Thymus (tissue), 11 donors: ENCODE measurements around the gene DMPK. TPM values are rescaled to one million over a fixed set of nuclear protein-coding genes. Genes with fewer than 3 reads are reported as not detected.

ENCODE experiments used
- DNase-seq, 9 donors: peaks; one replicate each; pipeline ENCODE4 v3.0.0-alpha.2; 2013; ENCODE audit warnings: low spot score in 9 of 9, low read depth in 6 of 9, missing footprints in 1 of 9
- H3K27ac ChIP-seq, 2 donors: one replicate each; pipeline ENCODE4 v1.5.1; 2013; ENCODE audit warnings: control low read depth in 1 of 2, low read depth in 1 of 2, low read length in 1 of 2, mild to moderate bottlenecking in 1 of 2, moderate library complexity in 1 of 2
- H3K27me3 ChIP-seq, 2 donors: one replicate each; pipeline ENCODE4 v1.5.1; 2013; ENCODE audit warnings: low read length in 1 of 2; ENCODE audit not compliant: control insufficient read depth in 2 of 2, insufficient read depth in 1 of 2
- H3K36me3 ChIP-seq, 2 donors: one replicate each; pipeline ENCODE4 v1.5.1; 2013; ENCODE audit warnings: low read length in 1 of 2, mild to moderate bottlenecking in 1 of 2, moderate library complexity in 1 of 2; ENCODE audit not compliant: control insufficient read depth in 2 of 2, insufficient read depth in 2 of 2
- H3K4me1 ChIP-seq, 2 donors: one replicate each; pipeline ENCODE4 v1.5.1; 2013; ENCODE audit warnings: low read length in 2 of 2; ENCODE audit not compliant: control insufficient read depth in 2 of 2, insufficient read depth in 2 of 2
- H3K4me3 ChIP-seq, 2 donors: one replicate each; pipeline ENCODE4 v1.5.1; 2013; ENCODE audit warnings: low read length in 2 of 2, control low read depth in 1 of 2, mild to moderate bottlenecking in 1 of 2
- H3K9me3 ChIP-seq, 2 donors: one replicate each; pipeline ENCODE4 v1.5.1; 2013; ENCODE audit warnings: low read length in 1 of 2, mild to moderate bottlenecking in 1 of 2; ENCODE audit not compliant: control insufficient read depth in 2 of 2, insufficient read depth in 1 of 2
- WGBS: extraction: QIAGEN DNeasy Blood & Tissue Kit; methylation state at CpG from one replicate; pipeline ENCODE4 v1.1.7; 2013; 5-methylcytosine and 5-hydroxymethylcytosine counted together
- polyA plus RNA-seq: library from polyadenylated mRNA; stranded (reverse); fragments of 200-250 nt; gene quantifications from one replicate; pipeline ENCODE4 v1.2.3, GENCODE V29; 2013
- total RNA-seq: library from RNA; stranded (reverse); fragments of 120-200 nt; gene quantifications from one replicate; pipeline ENCODE4 v1.2.4, GENCODE V29; 2013
- donor health status: healthy.

DMPK gene
- total and polyA plus RNA-seq, 2 donors = 3.9 to 59.4 TPM

DNA sequence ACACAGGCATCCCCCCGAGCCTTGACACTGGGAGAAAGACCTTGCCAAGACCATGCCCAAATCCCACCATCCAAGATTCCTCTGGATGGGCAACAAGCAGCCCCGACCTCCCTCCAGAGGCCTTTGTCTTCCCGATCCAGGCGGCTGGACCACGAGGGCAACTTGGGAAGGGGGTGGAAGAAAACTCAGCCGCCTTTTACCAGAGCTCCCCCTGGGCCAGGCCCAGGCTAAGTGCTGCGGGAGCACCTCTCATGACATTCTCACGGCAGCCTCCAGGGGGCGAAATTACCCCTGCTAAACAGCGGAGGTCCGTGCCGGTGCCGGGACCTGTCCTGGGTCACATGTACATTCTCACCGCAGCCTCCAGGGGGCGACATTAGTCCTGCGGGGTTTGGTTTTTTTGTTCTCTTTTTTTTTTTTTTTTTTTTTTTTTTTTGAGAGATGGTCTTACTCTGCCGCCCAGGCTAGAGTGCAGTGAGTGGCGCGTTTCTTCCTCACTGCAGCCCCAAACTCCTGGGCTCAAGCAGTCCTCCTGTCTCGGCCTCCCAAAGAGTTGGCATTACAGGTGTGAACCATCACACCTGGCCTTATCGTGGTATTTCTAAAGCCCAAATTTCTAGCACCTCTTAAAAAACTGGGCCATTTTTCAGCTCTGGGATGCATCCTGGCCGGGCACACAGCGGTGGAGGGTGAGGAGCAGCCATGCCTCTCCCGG is 34.9 kb upstream of the DMPK start:
- 21% methylated on average over 24 of the region's 24 CpGs for WGBS
- H3K4me3 ChIP-seq = no peak overlapping the region
- no peaks in the 10 kb centered on the region for H3K9me3 ChIP-seq
- peaks cover 19 to 29% of the 10 kb centered on the region in 2 donors for H3K36me3 ChIP-seq
- peaks cover 2 to 26% of the 10 kb centered on the region in 2 donors for H3K27me3 ChIP-seq
- DNase-seq = peak; percentile 85 to 98 (median 92)
- H3K4me1 ChIP-seq = peaks cover 0 to 23% of the 10 kb centered on the region in 2 donors
- no peak overlapping the region for H3K27ac ChIP-seq

DNA sequence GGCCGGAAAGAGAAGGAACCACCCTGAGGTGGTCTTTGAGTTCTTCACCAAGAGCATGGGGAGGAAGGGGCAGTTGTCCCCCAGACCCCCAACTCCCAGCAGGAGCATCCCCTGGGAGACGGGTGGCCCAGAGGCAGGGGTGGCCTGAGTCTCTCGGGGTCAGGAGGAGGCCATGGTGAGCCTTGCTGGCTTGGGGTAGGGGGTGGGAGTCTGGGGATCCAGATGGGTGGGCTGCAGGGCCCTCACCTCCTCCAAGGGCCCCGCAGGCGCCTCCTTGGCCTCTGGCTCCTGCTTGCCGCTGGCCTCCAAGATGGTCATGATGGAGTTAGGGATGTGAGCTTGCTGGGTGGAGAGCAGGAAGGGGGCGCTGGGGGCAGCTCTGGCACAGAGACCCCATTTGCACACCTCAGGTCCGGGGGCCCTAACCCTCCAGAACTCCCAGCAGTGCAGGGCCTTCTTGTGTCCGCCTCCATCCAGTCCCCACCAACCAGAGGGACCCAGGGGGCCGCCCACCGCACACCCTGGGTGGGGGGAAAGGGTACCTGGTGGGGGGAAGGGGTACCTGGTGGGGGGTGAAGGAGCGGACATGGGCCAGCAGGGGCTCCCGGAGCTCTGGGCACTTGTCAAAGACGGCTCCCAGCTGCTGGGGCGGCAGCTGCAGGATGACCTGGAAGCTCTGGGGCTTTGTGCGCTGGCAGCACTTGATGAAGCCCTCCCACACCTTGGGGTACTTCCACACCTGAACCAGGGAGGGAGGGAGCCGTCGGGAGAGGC is 34.1 kb upstream of the DMPK start:
- H3K4me1 ChIP-seq = peaks cover 0 to 23% of the 10 kb centered on the region in 2 donors
- WGBS = 91% methylated on average over 18 of the region's 18 CpGs
- no peak overlapping the region for H3K27ac ChIP-seq
- H3K27me3 ChIP-seq = peaks cover 2 to 26% of the 10 kb centered on the region in 2 donors
- H3K36me3 ChIP-seq = peaks cover 14 to 25% of the 10 kb centered on the region in 2 donors
- H3K4me3 ChIP-seq = no peak overlapping the region
- H3K9me3 ChIP-seq = no peaks in the 10 kb centered on the region
- no peak for DNase-seq

DNA sequence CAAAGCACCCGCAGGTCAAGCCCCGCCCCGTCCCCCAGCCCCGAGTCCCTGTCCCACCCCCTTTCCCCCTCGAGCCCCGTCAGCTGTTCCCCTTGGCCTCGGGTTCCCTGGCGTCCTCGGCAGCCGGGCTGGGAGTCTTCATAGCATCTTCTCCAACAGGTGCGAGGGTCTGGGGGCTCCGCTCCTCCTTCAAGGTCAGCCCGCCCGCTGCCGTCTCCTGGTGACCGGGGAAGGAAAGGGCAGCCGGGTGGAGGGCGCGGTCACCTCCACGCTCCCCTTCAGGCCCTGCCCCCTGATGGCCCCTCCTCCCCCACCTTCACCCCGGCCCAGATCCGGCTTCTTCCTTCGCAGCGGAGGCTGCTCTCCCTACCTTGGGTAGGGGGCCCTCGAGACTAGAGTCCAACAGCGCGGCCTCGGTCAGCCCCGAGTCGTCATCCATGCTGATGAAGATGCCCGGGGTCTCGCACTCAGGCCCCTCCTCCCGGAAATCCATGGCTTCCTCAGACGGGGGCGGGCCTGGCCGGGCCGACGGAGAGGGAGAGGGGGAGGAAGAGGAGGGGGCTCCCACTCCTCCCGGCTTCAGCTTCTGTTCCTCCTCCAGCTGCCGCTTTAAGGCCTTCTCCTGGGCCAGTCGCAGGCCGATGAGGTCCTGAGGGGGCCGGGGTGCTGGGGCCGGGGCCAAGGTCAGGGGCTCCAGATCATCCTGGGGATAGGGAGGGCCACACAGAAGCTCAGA is 33.4 kb upstream of the DMPK start:
- Histone ChIP-seq H3K27ac (no peak overlapping the region), H3K27me3 (peaks cover 2 to 26% of the 10 kb centered on the region in 2 donors), H3K36me3 (peaks cover 6 to 19% of the 10 kb centered on the region in 2 donors), H3K9me3 (no peaks in the 10 kb centered on the region), H3K4me1 (peaks cover 0 to 23% of the 10 kb centered on the region in 2 donors), H3K4me3 (peak overlapping the region; percentile 24 to 46)
- DNase-seq = peak in 1 of 9 donors; percentile 39
- WGBS = 7% methylated on average over 44 of the region's 44 CpGs

DNA sequence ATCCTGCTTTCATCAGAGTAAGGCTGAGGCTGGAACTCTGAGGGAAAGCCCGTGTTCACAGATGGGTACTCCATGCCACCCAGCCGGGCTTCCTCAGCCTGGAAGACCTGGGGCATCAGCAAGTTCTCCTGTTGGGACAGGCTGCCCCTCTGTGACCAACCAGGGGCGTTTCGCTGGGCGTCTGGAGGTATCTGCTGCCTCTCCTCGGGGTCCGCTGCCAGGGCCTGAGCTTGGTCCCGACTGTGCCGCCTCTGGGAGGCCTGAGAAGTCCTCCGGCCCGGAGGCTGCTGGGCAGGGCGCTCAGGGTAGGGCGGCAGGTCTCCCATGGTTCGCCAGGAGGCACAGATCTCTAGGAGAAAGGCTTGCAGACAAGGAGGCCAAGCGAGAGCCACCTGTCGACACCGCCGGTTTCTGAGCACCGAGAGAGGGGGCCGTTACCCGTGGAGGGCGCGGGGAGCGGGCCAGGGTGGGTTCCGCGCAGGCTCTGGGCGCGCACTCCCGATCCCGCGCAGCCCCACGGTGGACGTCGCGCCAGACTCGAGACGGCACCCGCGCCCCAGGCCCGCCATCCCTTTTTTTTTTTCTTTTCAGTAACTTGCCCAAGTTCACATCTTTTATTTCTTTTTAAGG is 32.7 kb upstream of the DMPK start, which contains the start of gene RSPH6A:
Gene RSPH6A, minus strand, starts transcription at position 458 of the 630 bp plus-strand sequence. Its CDS starts 132 bp downstream, at position 326.
- H3K27me3 ChIP-seq = peaks cover 2 to 26% of the 10 kb centered on the region in 2 donors
- H3K27ac ChIP-seq = peak within 1 kb of the TSS in 1 of 2 donors; percentile 31
- H3K4me1 ChIP-seq = peaks cover 0 to 26% of the 10 kb centered on the region in 2 donors
- DNase-seq = no peak
- no peaks in the 10 kb centered on the region for H3K9me3 ChIP-seq
- peaks cover 4 to 12% of the 10 kb centered on the region in 2 donors for H3K36me3 ChIP-seq
- WGBS = 21% methylated on average over 40 of the region's 40 CpGs
- peak within 1 kb of the TSS; percentile 24 to 46 for H3K4me3 ChIP-seq

DNA sequence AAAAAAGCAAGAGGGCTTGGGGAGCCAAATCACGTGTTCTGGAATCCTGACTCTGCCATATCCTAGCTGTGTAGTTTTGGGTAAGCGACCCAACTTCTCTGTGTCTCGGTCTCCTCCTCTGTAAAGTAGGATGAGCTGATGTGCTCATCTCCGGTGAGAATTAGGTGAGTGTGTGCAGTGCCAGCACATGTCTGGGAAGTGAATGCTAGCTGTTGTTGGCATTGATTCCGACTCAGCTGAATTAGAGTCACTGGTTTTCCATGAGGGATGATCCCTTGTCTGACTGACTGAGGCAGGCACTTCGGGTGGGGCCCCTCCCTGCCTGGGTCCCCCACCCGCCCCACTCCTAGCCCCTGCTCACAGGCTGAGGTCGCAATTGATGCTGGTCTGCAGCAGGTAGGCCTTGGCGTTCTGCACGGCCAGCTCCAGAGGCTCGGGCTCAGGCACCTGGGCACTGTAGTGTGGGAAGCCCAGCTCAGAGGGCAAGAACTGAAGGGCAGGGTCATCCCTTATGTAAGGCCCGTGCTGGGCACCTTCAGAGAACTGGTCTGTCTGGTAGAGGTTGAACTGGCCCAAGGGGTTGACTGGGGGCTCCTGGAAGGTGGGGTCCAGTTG is 32.0 kb upstream of the DMPK start:
- H3K9me3 ChIP-seq = no peaks in the 10 kb centered on the region
- peak overlapping the region in 1 of 2 donors; percentile 31 for H3K27ac ChIP-seq
- DNase-seq = no peak
- WGBS = 94% methylated on average over 12 of the region's 12 CpGs
- peaks cover 2 to 26% of the 10 kb centered on the region in 2 donors for H3K27me3 ChIP-seq
- peaks cover 5 to 33% of the 10 kb centered on the region in 2 donors for H3K4me1 ChIP-seq
- no peak overlapping the region for H3K4me3 ChIP-seq
- H3K36me3 ChIP-seq = peaks cover 0 to 9% of the 10 kb centered on the region in 2 donors

DNA sequence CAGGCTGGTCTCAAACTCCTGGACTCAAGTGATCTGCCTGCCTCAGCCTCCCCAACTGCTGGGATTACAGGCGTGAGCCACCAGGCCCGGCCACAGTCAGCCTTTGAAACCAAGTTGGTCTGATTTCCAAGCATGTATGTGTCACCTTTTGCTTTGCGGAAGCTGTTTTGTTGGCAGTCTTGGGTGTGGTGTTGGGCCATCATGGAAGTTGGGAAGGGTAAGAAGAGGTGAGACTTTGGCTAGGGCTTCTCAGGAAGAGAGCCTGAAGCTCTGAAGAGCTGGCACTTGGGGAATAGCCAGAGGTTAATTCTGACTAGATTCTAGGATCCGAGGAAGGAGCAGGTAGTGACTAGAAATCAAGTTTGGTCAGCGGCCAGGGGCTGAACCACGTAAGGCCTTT is 30.0 kb upstream of the DMPK start:
- Histone ChIP-seq H3K27me3 (peaks cover 2 to 26% of the 10 kb centered on the region in 2 donors), H3K36me3 (peaks cover 0 to 3% of the 10 kb centered on the region in 2 donors), H3K9me3 (no peaks in the 10 kb centered on the region), H3K4me3 (no peak overlapping the region), H3K27ac (no peak overlapping the region), H3K4me1 (peaks cover 5 to 32% of the 10 kb centered on the region in 2 donors)
- 97% methylated on average over 6 of the region's 6 CpGs for WGBS
- no peak for DNase-seq

DNA sequence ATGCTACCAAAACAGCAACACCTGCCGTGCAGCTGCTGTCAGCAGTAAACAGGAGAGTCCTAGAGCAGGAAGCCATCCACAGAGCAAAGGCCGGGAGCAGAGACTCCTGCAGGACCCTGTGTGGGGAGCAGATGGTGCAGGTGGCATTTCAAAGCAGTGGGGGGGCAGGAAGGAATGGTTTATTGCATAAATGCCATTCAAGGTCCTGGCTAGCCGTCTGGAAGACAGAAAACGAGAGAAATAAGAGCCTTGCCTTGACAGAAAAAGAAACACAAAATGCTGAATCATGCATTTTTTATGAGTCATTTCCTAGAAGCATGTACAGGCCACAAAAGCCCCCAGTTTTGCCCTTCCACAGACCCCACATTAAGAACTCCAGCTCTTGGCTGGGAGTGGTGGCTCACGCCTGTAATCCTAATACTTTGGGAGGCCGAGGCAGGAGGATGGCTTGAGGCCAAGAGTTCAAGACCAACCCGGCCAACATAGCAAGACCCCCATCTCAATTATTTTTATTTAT is 27.4 kb upstream of the DMPK start:
- Histone ChIP-seq H3K27me3 (peaks cover 2 to 17% of the 10 kb centered on the region in 2 donors), H3K27ac (peak overlapping the region; percentile 40 to 83), H3K36me3 (peaks cover 0 to 3% of the 10 kb centered on the region in 2 donors), H3K4me1 (peaks cover 5 to 14% of the 10 kb centered on the region in 2 donors), H3K4me3 (no peak overlapping the region), H3K9me3 (no peaks in the 10 kb centered on the region)
- DNase-seq = peak in 5 of 9 donors; percentile 47 to 78 (median 57)
- 15% methylated on average over 7 of the region's 7 CpGs for WGBS

DNA sequence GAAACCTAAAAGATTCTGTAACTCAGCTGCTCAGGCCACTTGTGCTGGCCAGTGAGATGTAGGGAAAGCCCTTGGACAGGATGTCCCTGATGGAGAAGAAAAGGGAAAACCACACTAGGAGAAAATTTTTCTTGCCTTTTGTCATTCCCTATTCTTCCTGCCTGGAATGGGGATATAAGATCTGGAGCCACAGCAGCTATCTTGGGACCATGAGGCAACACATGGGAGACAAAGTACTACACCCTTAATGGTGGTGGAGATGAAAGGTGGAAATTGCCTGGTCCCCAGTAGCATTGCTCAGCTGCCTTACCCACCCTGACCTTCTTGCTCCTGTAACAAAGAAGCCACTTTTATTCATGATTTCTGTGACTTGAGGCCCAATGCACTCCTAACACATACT is 23.4 kb upstream of the DMPK start:
- Histone ChIP-seq H3K4me1 (peaks cover 5 to 12% of the 10 kb centered on the region in 2 donors), H3K36me3 (no peaks in the 10 kb centered on the region), H3K27ac (no peak overlapping the region), H3K27me3 (peaks cover 0 to 34% of the 10 kb centered on the region in 2 donors), H3K9me3 (no peaks in the 10 kb centered on the region), H3K4me3 (no peak overlapping the region)
- DNase-seq = no peak
